GM12878 (cell line): ENCODE data around the gene CPNE5. TPM values are rescaled to one million over a fixed set of nuclear protein-coding genes. Genes with fewer than 3 reads are reported as not detected.

Source experiments
- ATAC-seq: fragments of 200-7000 bp; cut with Tn5 transposase; 3 replicates; pipeline ENCODE4 v1.9.1; 2020; ENCODE audit warnings: mild to moderate bottlenecking, moderate library complexity
- BruUV-seq: library from RNA; stranded (reverse); fragments of 400-500 nt; replicated peaks from 2 replicates; lab custom pipeline; 2021; lab: Mats Ljungman, UMichigan
- CTCF ChIA-PET: fragments of 300-600 bp; sonication (Branson Sonifier 250); formaldehyde crosslinking; extraction: SDS; loops from one replicate; lab custom pipeline; 2021; ENCODE audit warnings: inconsistent platforms; lab: Yijun Ruan, JAX
- POLR2A ChIA-PET: fragments of 350-600 bp; formaldehyde crosslinking; extraction: SDS; loops from one replicate; lab custom pipeline; 2021; ENCODE audit warnings: inconsistent platforms; lab: Charles Lee
- RAD21 ChIA-PET: fragments of 300-600 bp; sonication (Branson Sonifier 250); formaldehyde crosslinking; loops from one replicate; lab custom pipeline; 2023; ENCODE audit warnings: antibody characterized with exemption; ENCODE audit not compliant: unreplicated experiment; lab: Charles Lee
- SMC1A ChIA-PET: fragments of 300-600 bp; sonication (Branson Sonifier 250); formaldehyde crosslinking; loops from one replicate; lab custom pipeline; 2023; ENCODE audit not compliant: unreplicated experiment, uncharacterized antibody; lab: Charles Lee
- DNase-seq: peaks from one replicate; pipeline ENCODE4 v3.0.0-alpha.2; 2011; ENCODE audit warnings: low read depth, low spot score
- FAIRE-seq: peaks from 3 replicates; lab custom pipeline; 2011; peaks lifted over from hg19 to GRCh38; lab: Jason Lieb, UNC
- H2AFZ ChIP-seq: 2 replicates; pipeline ENCODE4 v1.6.0; 2011; ENCODE audit warnings: low read depth, low read length, control low read depth; ENCODE audit not compliant: control insufficient read depth
- H3K27ac ChIP-seq: 2 replicates; pipeline ENCODE4 v1.5.1; 2011; ENCODE audit warnings: control low read depth; ENCODE audit not compliant: control insufficient read depth, insufficient read depth
- H3K27me3 ChIP-seq, 2 experiments: replicated peaks in 1 of 2; 2 replicates each; pipeline versions ENCODE4 v1.6.0 to v1.6.1; 2011; ENCODE audit warnings: low read length in 1 of 2; ENCODE audit not compliant: control insufficient read depth in 2 of 2, insufficient read depth in 2 of 2
- H3K36me3 ChIP-seq, 2 experiments: 2 replicates each; pipeline ENCODE4 v1.5.1; 2011; ENCODE audit warnings: low read length in 1 of 2; ENCODE audit not compliant: control insufficient read depth in 2 of 2, insufficient read depth in 2 of 2
- H3K4me1 ChIP-seq: 2 replicates; pipeline ENCODE4 v1.6.1; 2011; ENCODE audit warnings: mild to moderate bottlenecking, low read length, moderate library complexity, mixed read lengths; ENCODE audit not compliant: control insufficient read depth, insufficient read depth
- H3K4me2 ChIP-seq: 2 replicates; pipeline ENCODE4 v1.6.0; 2011; ENCODE audit warnings: control low read depth; ENCODE audit not compliant: control insufficient read depth, insufficient read depth
- H3K4me3 ChIP-seq: fragments of 200-600 bp; sonication (generic); 2 replicates; pipeline ENCODE4 v1.5.1; 2016
- H3K79me2 ChIP-seq: 2 replicates; pipeline ENCODE4 v1.6.0; 2011; ENCODE audit warnings: low read length; ENCODE audit not compliant: control insufficient read depth, insufficient read depth
- H3K9ac ChIP-seq: 2 replicates; pipeline ENCODE4 v1.8.0; 2011; ENCODE audit warnings: low read length, control low read depth, mixed read lengths; ENCODE audit not compliant: control insufficient read depth, insufficient read depth
- H3K9me3 ChIP-seq: replicated peaks from 3 replicates; pipeline ENCODE4 v1.5.1; 2011; ENCODE audit warnings: mild to moderate bottlenecking, low read length; ENCODE audit not compliant: control insufficient read depth, insufficient read depth
- H4K20me1 ChIP-seq: 2 replicates; pipeline ENCODE4 v1.6.0; 2011; ENCODE audit not compliant: control insufficient read depth, insufficient read depth
- BMI1 ChIP-seq: fragments of 450-650 bp; IDR thresholded peaks from 2 replicates; pipeline ENCODE4 v1.6.1; 2016; ENCODE audit warnings: mild to moderate bottlenecking, moderate library complexity, borderline replicate concordance
- CBX3 ChIP-seq: fragments of 200-600 bp; sonication (generic); IDR thresholded peaks from 2 replicates; pipeline ENCODE4 v1.6.1; 2016; ENCODE audit warnings: low read depth, borderline replicate concordance
- CREB1 ChIP-seq: IDR thresholded peaks from 2 replicates; pipeline ENCODE4 v1.6.1; 2012; ENCODE audit warnings: low read depth, mild to moderate bottlenecking, inconsistent platforms
- ETV6 ChIP-seq, 2 experiments: fragments of 450-650 bp in 1 of 2; IDR thresholded peaks in 1 of 2; conservative IDR thresholded peaks in 1 of 2; 2 replicates each; pipeline ENCODE4 v1.6.1; 2014; ENCODE audit warnings: antibody characterized with exemption in 1 of 2, borderline replicate concordance in 1 of 2, low read depth in 1 of 2, mild to moderate bottlenecking in 1 of 2, moderate library complexity in 1 of 2
- HDGF ChIP-seq: fragments of 450-650 bp; IDR thresholded peaks from 2 replicates; pipeline ENCODE4 v1.6.1; 2016; ENCODE audit warnings: antibody characterized with exemption
- JUND ChIP-seq: IDR thresholded peaks from 2 replicates; pipeline ENCODE4 v1.6.1; 2012; ENCODE audit warnings: low read depth, mild to moderate bottlenecking, low read length, improper control_type of control experiment, moderate library complexity
- MEF2A ChIP-seq: IDR thresholded peaks from 2 replicates; pipeline ENCODE4 v1.6.1; 2011; ENCODE audit warnings: low read depth, mild to moderate bottlenecking, low read length, moderate library complexity; ENCODE audit not compliant: insufficient read depth
- MEF2B ChIP-seq: fragments of 450-650 bp; IDR thresholded peaks from 2 replicates; pipeline ENCODE4 v1.6.1; 2018; ENCODE audit warnings: mild to moderate bottlenecking, moderate library complexity; ENCODE audit not compliant: partially characterized antibody, poor library complexity, severe bottlenecking
- NR2C1 ChIP-seq: fragments of 450-650 bp; IDR thresholded peaks from 2 replicates; pipeline ENCODE4 v1.6.1; 2017; ENCODE audit warnings: antibody characterized with exemption, mild to moderate bottlenecking, moderate library complexity
- NR2C2 ChIP-seq: IDR thresholded peaks from 2 replicates; pipeline ENCODE4 v1.6.1; 2011; ENCODE audit warnings: borderline replicate concordance, low read depth; ENCODE audit not compliant: control insufficient read depth, insufficient read length
- PML ChIP-seq: IDR thresholded peaks from 2 replicates; pipeline ENCODE4 v1.6.1; 2012; ENCODE audit warnings: low read length, inconsistent platforms
- POLR2AphosphoS5 ChIP-seq: IDR thresholded peaks from 2 replicates; pipeline ENCODE4 v1.6.1; 2011; ENCODE audit warnings: mild to moderate bottlenecking, low read length, inconsistent platforms
- RCOR1 ChIP-seq: conservative IDR thresholded peaks from 2 replicates; pipeline ENCODE4 v1.6.1; 2012; ENCODE audit warnings: low read depth, low read length, improper control_type of control experiment
- SRF ChIP-seq, 2 experiments: IDR thresholded peaks; 2 replicates each; pipeline ENCODE4 v1.6.1; 2011; ENCODE audit warnings: low read depth in 2 of 2, low read length in 2 of 2, mild to moderate bottlenecking in 1 of 2, moderate library complexity in 1 of 2
- STAT1 ChIP-seq: fragments of 450-650 bp; conservative IDR thresholded peaks from 2 replicates; pipeline ENCODE4 v1.6.1; 2014; ENCODE audit warnings: antibody characterized with exemption, mild to moderate bottlenecking
- TCF3 ChIP-seq: IDR thresholded peaks from 2 replicates; pipeline ENCODE4 v1.6.1; 2012; ENCODE audit warnings: low read depth, mild to moderate bottlenecking, low read length, borderline replicate concordance; ENCODE audit not compliant: insufficient read depth
- ZNF687 ChIP-seq: fragments of 450-650 bp; IDR thresholded peaks from 2 replicates; pipeline ENCODE4 v1.6.1; 2017; ENCODE audit warnings: mild to moderate bottlenecking, moderate library complexity
- whole genome bisulfite sequencing: methylation state at CpG from one replicate; pipeline ENCODE4 v1.1.6; 2016; ENCODE audit warnings: low lambda C conversion rate; ENCODE audit not compliant: insufficient replicate concordance, insufficient coverage; ENCODE audit errors: missing lambda C conversion rate; 5-methylcytosine and 5-hydroxymethylcytosine counted together
- in situ Hi-C: fragments of 300-500 bp; cut with MboI; formaldehyde crosslinking; loops from 9 replicates; pipeline ENCODE4 v1.14.3; 2018; ENCODE audit warnings: mixed read lengths
- intact Hi-C: fragments of 100-400 bp; cut with micrococcal nuclease; formaldehyde crosslinking; loops from one replicate; pipeline ENCODE4 v1.14.2; 2022; ENCODE audit not compliant: unreplicated experiment
- polyA plus RNA-seq, 11 experiments: library from polyadenylated mRNA; depleted of rRNA in 4 of 11; unstranded in 6 of 11; stranded (reverse) in 5 of 11; fragments of >200 nt; fragmentation: Nextera tagmentation in 4 of 11; fragmentation: Illumina TruSeq in 1 of 11; extraction: Ambion mirVana in 4 of 11; extraction: Trizol in 1 of 11; gene quantifications; 1 replicate in 1 of 11; 2 replicates in 10 of 11; pipeline versions ENCODE4 v1.2.1 to v1.2.3, GENCODE V29; 2011 to 2016; ENCODE audit warnings: inconsistent platforms in 2 of 11, missing spikeins in 2 of 11, low read depth in 1 of 11
- total RNA-seq, 4 experiments: library from RNA; depleted of rRNA in 3 of 4; stranded (reverse); fragments of >200 nt in 3 of 4; fragmentation: Illumina TruSeq in 1 of 4; extraction: Trizol in 1 of 4; gene quantifications; 2 replicates each; pipeline versions ENCODE4 v1.2.1 to v1.2.3, GENCODE V29; 2013 to 2021
- TF ChIP-seq, protein P1 (sequence below): IDR thresholded peaks from 2 replicates; pipeline ENCODE4 v1.6.1; 2011; ENCODE audit warnings: mild to moderate bottlenecking, low read depth, low read length, moderate library complexity; ENCODE audit not compliant: insufficient replicate concordance

Gene CPNE5
- total and polyA plus RNA-seq, 10 of the 15 experiments (the other 5 are each of a cell fraction or from before 2014, with no cell fraction given), result 2.4 to 39.1 (median 18.2) TPM

DNA sequence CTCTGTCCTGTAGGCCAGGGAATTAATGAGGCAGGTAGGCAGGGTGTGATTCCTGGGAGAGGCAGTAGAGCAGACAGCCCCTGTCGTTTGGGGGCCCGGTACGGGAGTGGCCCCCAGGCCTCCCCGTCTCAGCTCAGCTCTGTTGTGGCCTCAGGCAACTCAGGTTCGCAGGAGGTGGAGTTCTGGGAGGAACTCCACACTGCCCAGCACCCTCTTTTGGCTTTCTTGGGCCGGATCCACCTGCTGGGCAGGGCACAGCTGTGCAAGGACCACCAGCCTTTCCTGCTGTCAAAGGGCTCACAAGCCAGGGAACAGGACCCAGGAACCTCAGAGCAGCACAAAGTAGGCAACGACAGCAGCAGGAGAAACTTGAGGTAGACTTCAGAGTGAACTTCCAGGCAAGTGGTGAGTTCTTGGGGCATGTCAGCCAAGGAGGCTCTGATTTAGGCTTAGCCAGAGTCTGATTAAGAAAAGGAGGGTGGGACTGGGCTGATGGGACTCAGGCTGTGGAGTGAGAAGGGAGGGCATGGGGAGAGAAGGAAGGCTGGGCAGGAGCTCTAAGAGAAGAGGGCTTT is 104.7 kb downstream of the CPNE5 start (continued):
- no peak for TF ChIP-seq ZNF687
- no peak for TF ChIP-seq STAT1
- TF ChIP-seq BMI1, result no peak
- TF ChIP-seq JUND, result no peak
- TF ChIP-seq, all 136 proteins: peak for 0

DNA sequence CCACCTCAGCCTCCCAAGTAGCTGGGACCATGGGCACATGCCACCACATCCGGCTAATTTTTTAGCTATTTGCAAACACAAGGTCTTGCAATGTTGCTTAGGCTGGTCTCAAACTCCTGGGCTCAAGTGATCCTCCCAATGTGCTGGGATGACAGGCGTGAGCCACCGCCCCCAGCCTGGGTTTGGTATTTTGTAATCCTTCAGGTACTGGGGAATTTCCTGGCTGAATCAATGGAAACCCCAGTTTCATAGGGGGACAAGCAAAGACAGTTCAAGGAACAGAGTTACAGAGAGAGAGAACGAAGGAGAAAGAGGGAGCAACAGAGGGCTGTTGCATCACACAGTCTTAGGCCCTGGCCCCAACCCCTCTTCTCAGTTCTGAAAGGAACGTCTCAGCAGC is 105.9 kb downstream of the CPNE5 start:
- H3K4me3 ChIP-seq, result no peak overlapping the region
- H3K27ac ChIP-seq, result no peak overlapping the region
- DNase-seq (no peak), FAIRE-seq (no peak), ATAC-seq (no peak)
- POLR2A ChIA-PET, result no interaction called here
- RAD21 ChIA-PET, result interaction anchor here (0.9 to 2.2 kb wide), 3 partner anchors 9 to 26 kb away, joined by 3 to 9 read pairs (median 3); no protein-coding TSS in a partner anchor
- intact Hi-C loops (no loop called here), in situ Hi-C loops (no loop called here)
- 70% methylated on average over 5 of the region's 5 CpGs for WGBS
- H3K36me3 ChIP-seq, result no peaks in the 10 kb centered on the region
- CTCF ChIA-PET, result interaction anchor here (0.7 to 2.7 kb wide), 6 partner anchors 21 to 118 kb away, joined by 3 to 12 read pairs (median 4); no protein-coding TSS in a partner anchor
- SMC1A ChIA-PET, result interaction anchor here (1.0 to 3.6 kb wide), 5 partner anchors 9 to 118 kb away, joined by 3 to 14 read pairs (median 6); no protein-coding TSS in a partner anchor
- BruUV-seq, result no TSS peak
- no peaks in the 10 kb centered on the region for H3K79me2 ChIP-seq
- no peak overlapping the region for H3K4me2 ChIP-seq
- no peaks in the 10 kb centered on the region; the same call in 1 of the 2 replicates for H3K4me1 ChIP-seq
- no peak overlapping the region for H3K9ac ChIP-seq
- no peaks in the 10 kb centered on the region for H3K9me3 ChIP-seq
- H3K27me3 ChIP-seq, result no peaks in the 10 kb centered on the region
- H4K20me1 ChIP-seq, result no peaks in the 10 kb centered on the region
- H2AFZ ChIP-seq, result no peak overlapping the region; the same call in 1 of the 2 replicates
- TF ChIP-seq HDGF, result no peak
- no peak for TF ChIP-seq MEF2B
- no peak for TF ChIP-seq TCF3
- no peak for TF ChIP-seq RCOR1
- TF ChIP-seq POLR2AphosphoS5, result no peak
- TF ChIP-seq CREB1, result no peak
- TF ChIP-seq SRF (IDR thresholded peaks at IDR 0.05; ENCODE audit: low read depth in 2 of 2, low read length in 2 of 2), result no peak
- TF ChIP-seq CBX3, result no peak
- TF ChIP-seq MEF2A, result no peak
- TF ChIP-seq ETV6 (conservative IDR thresholded peaks at IDR 0.05 in 1 of 2, IDR thresholded peaks at IDR 0.05 in 1 of 2; ENCODE audit: borderline replicate concordance in 1 of 2, low read depth in 1 of 2), result no peak
- TF ChIP-seq PML, result no peak
- TF ChIP-seq NR2C2, result no peak
- no peak for TF ChIP-seq NR2C1
- TF ChIP-seq, protein P1, sequence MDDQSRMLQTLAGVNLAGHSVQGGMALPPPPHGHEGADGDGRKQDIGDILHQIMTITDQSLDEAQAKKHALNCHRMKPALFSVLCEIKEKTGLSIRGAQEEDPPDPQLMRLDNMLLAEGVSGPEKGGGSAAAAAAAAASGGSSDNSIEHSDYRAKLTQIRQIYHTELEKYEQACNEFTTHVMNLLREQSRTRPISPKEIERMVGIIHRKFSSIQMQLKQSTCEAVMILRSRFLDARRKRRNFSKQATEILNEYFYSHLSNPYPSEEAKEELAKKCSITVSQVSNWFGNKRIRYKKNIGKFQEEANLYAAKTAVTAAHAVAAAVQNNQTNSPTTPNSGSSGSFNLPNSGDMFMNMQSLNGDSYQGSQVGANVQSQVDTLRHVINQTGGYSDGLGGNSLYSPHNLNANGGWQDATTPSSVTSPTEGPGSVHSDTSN, result no peak
